ENCODE data around the gene SLC39A8. TPM values are rescaled to one million over a fixed set of nuclear protein-coding genes. Genes with fewer than 3 reads are reported as not detected.

SLC39A8 gene
- total RNA-seq, 4 donors from 2014 or later = 9.3 to 238 (median 147) TPM

- no peak for ATAC-seq (ENCODE audit: low FRiP score)
- DNase-seq (ENCODE audit: low spot score) = no peak
- no peak for TF ChIP-seq CTCF (IDR thresholded peaks at IDR 0.05)
These were observed 42.5 kb downstream of the SLC39A8 start for GRCh38 chr4:102302762-102303161.

- no peak for TF ChIP-seq CTCF (IDR thresholded peaks at IDR 0.05)
- ATAC-seq (ENCODE audit: low FRiP score) (no peak), DNase-seq (ENCODE audit: low spot score) (no peak)
These were observed 44.1 kb downstream of the SLC39A8 start for GRCh38 chr4:102301167-102301566.

GRCh38 chr4:102299354-102300107 lies 45.8 kb downstream of the SLC39A8 start:
- DNase-seq (ENCODE audit: low spot score) (no peak), ATAC-seq (ENCODE audit: low FRiP score) (peak; percentile 67)
- no peak for TF ChIP-seq CTCF (IDR thresholded peaks at IDR 0.05)

DNA sequence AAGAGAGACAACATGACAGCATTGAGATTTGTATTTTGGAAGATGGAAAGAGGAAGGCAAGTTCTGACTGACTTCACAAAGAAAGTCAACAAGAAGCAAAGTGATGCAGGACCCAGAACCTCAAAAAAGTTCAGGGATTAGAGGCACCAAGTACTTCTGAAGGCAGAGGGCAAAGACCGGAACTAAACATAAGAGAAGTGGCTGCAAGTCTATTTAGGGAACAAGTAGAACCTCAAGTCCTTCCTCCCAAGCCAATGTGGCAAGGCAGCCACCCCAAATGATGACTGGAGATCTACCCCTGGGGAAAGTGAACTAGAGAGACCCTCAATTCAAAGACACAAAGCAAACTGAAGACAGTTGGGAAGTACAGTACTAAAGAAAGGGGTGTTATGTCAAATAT lies 46.6 kb downstream of the SLC39A8 start:
- TF ChIP-seq CTCF (IDR thresholded peaks at IDR 0.05) = no peak
- ATAC-seq (ENCODE audit: low FRiP score) = no peak
- DNase-seq (ENCODE audit: low spot score) = no peak

DNA sequence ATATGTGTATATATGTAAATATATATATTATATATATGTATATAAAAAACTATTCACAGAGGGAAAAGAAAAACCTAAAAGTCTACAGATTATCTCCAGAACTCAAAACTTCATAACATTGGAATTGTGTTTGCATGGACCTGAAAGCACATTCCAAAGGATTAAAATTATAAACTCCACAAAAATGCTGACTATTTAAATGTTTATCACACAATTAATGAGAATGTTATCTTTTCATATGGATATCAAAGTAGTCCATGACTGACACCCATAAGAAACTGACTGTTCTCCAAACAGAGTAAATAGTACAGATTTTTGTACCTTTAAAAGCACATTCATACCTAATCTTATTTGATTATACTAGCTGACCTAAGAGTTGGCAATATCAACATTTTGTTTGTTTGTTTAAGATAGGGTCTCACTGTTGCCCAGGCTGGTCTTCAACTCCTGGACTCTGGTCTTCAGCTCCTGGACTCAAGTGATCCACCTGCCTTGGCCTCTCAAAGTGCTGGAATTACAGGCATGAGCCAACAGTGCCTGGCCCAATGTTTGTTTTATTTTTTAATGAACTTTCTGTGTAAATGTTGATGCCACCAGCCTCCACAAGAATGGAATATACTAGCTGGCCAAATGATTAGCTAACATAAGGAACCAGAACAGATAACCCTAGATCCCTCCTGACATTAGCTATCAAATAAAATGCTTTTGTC lies 50.0 kb downstream of the SLC39A8 start:
- TF ChIP-seq CTCF (IDR thresholded peaks at IDR 0.05) = no peak
- ATAC-seq (ENCODE audit: low FRiP score) (no peak), DNase-seq (ENCODE audit: low spot score) (no peak)

DNA sequence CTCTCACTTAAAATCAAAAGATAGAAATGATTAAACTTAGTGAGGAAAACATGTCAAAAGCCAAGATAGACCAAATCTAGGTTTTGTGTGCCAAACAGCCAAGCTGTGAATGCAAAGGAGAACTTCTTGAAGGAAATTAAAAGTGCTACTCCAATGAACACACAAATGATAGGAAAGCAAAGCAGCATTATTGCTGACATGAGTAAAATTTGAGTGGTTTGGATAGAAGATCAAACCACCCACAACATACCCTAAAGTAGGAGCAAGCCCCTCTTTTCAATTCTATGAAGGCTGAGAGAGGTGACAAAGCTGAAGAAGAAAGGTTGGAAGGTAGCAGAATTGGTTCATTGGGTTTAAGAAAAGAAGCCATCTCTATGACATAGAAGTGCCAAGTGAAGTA lies 56.8 kb downstream of the SLC39A8 start:
- no peak for ATAC-seq (ENCODE audit: low FRiP score)
- TF ChIP-seq CTCF (IDR thresholded peaks at IDR 0.05) = no peak
- no peak for DNase-seq (ENCODE audit: low spot score)

DNA sequence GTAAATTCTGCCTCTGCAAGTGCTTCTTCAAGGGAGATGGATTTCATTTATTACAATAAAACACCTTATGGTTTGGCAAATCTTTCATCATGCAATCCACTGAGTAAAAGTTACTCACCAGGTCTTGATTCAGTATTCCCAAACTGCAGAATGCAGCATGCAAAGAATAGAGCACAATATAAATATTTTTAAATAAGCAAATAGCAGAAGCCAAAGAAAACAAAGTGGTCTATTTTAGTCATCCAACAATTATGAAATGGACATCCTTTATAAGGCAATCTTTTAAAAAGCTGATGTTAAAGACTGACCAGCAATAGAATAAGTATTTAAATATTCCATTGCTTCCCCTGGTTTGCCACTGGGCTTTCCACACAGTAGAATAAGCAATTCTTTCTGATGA lies 59.5 kb downstream of the SLC39A8 start:
- no peak for ATAC-seq (ENCODE audit: low FRiP score)
- TF ChIP-seq CTCF (IDR thresholded peaks at IDR 0.05) = no peak
- DNase-seq (ENCODE audit: low spot score) = no peak
